SHP77 (cell line): ENCODE results near the gene NEU3.
A peak's percentile ranks its signal among the peaks of the same experiment; 100 is the strongest.
"Not testable (repeated sequence)": the region's sequence is repeated elsewhere in the genome, so short reads cannot be mapped to it uniquely, and the experiment has no call there.

Experiments
- DNase-seq, 2 experiments: peaks; one replicate each; lab custom pipeline; 2025; lab: John Stamatoyannopoulos, UW

The NEU3 gene

DNA sequence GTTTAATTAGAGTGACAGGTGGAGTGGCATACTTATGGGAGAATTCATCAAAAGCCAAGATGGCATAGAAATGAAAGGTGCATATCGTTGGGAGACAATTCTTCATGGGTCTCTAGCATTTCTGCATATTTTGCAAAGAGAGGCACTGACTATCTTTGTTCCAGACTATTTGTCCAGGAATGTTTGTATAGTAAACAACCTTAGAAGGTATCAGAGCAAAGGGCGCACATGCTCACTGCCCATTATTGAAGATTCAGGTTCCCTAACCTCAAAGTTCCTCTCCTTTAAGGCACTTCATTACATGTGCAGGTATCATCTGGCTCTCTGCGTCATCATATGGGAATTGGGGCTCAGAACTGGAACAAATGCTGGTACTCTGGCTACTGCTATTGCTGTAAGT lies 4.7 kb upstream of the NEU3 start:
- no peak for DNase-seq

DNA sequence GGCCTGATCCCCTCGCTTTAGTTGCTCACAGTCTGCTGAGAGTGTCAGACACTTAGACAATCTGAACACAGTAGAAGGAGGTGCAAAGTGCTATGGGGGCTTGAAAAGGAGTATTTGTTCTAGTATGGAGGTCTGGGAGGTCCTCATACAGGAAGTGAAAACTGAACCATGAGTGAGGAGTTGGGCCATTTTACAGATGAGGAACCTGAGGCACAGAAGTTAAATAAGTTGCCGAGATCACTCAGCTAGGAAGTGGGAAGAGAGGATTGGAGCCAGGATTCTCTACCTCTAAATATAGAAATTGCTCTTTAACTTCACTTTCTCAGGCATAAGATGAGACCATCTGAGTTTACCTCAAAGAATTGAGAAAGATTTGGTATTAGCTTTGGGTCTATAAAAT lies 4.0 kb upstream of the NEU3 start:
- no peak for DNase-seq

DNA sequence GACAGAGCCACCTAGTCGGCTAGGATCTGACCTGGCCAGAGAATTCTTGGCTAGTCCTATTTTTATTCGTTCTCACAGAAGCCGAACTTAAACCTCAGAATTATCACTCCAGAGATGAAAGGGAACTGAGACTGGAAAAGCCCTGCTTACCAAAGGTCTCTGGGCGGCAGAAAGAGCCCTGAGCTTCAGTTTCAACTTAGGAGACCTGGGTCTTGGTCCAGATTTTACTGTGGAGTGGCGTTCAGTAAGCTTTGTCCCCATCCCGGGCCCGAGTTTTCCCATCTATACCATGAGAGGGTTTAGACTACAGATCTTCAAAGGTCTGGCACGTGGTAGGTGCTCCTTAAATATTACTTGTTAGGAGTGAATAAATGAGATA lies 516 bp downstream of the NEU3 start:
- no peak for DNase-seq

DNA sequence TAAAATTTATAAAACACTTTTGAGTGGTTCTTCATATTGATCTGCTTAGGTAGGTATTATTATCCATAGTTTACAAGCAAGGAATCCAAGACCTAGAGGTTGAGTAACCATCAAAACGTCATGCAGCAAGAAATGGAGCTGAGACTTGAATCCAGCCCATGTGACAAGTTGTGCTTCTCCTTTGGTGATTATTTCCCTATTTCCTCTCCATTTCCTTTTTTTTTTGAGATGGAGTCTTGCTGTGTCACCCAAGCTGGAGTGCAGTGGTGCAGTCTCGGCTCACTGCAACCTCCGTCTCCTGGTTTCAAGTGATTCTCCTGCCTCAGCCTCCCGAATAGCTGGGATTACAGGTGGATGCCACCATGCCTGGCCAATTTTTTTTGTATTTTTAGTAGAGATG lies 1.4 kb downstream of the NEU3 start:
- DNase-seq: not testable (repeated sequence)

GRCh38 chr11:74990941-74991340 lies 2.2 kb downstream of the NEU3 start:
- DNase-seq: no peak

- no peak for DNase-seq
Measured at GRCh38 chr11:74992852-74993251, 4.1 kb downstream of the NEU3 start.

DNA sequence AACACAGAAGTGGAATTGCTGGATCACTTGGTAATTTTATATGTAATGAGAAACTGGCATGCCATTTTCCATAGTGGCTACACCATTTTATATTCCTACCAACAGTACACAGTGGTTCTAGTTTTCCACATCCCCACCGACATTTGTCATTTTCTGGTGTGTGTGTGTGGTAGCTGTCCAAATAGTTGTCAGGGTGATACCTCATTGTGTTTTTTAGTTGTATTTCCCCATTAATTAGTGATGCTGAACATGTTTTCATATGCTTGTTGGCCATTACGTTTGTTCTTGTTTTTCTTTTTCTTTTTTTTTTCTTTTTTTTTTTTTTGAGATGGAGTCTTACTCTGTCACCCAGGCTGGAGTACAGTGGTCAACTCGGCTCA lies 12.2 kb downstream of the NEU3 start:
- no peak for DNase-seq

DNA sequence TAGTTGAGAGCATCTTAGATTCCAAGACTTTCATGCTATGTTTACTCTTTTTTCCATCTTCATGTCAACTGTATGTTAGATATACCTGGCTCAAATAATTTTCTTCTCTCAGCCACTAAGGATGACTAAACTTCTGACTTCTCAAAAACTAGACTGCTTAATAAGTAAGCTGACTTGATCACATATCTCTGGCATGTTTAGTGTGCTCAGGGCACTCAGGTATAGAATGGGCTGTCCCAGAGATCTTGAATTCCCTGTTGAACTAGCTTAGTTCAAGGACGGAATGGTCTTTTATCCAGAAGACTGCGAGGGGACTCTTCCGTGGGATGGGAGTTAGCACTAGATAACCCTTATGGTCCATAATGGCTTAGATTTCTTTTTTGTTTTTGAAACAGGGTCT lies 13.0 kb downstream of the NEU3 start:
- DNase-seq: no peak

DNA sequence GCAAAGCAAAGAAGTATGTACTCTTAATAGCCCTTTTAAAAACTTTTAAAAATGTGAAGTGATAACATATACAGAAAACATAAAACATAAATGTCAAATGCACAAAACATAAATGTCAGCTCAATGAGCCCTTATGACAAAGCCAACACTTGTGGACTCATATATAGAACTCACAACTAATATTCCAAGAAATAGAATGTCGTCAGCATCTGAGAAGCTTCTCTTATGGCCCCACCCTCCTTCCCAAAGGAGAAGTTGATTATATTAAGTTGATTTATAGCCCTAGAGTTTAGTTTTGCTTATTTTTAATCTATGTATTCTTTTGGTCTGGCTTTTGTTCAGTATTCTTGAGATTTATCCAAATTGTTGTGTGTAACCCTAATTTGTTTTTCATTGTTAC lies 13.8 kb downstream of the NEU3 start:
- no peak for DNase-seq

GRCh38 chr11:75004215-75004614 lies 15.5 kb downstream of the NEU3 start:
- no peak for DNase-seq

DNA sequence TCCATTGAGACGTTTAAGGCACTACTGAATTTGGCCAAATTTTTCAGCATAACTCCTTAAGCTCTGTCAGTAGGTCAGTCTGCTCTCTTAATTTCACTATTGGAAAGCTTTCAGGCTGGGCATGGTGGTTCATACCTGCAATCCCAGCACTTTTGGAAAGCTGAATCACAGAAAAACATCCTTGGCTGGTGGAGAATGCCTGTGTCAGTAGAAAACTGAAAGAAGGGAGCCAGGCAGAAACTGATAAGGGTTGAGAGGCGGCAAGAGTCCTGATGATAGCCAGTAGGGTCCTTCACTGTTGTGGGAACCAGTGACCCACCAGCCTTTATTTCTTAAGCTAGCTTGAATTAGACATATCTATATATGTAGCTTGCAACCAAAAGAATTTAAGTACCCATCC lies 22.6 kb downstream of the NEU3 start:
- DNase-seq: no peak

- no peak for DNase-seq
Measured at GRCh38 chr11:75011872-75012271, 23.1 kb downstream of the NEU3 start.

GRCh38 chr11:75013051-75013450 lies 24.3 kb downstream of the NEU3 start:
- DNase-seq: no peak

- DNase-seq: no peak
Measured at GRCh38 chr11:75014129-75014528, 25.4 kb downstream of the NEU3 start.

DNA sequence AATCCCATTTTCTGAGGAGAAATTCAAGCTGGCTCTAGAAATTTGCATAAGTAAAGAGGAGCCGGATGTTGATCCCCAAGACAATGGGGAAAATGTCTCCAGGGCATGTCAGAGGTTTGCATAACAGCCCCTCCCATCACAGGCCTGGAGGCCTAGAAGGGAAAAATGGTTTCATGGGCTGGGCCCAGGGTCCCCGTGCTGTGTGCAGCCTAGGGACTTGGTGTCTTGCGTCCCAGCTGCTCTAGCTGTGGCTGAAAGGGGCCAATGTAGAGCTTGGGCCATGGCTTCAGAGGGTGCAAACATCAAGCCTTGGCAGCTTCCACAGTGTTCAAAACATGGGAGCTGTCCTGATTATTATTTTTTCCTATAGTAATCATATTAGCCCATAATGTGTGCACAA lies 30.5 kb downstream of the NEU3 start:
- DNase-seq: not testable (repeated sequence)

DNA sequence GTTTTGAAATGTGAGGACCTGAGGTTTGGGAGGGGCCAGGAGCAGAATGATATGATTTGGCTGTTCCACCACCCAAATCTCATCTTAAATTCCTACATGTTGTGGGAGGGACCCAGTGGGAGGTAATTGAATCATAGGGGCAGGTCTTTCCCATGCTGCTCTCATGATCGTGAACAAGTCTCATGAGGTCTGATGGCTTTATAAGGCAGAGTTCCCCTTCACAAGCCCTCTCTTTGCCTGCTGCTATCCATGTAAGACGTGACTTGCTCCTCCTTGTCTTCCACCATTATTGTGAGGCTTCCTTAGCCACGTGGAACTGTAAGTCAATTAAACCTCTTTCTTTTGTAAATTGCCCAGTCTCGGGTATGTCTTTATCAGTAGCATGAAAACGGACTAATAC lies 31.6 kb downstream of the NEU3 start:
- DNase-seq: not testable (repeated sequence)

- no peak for DNase-seq
Measured at GRCh38 chr11:75022296-75022695, 33.6 kb downstream of the NEU3 start.

GRCh38 chr11:75022759-75023396 lies 34.1 kb downstream of the NEU3 start:
- DNase-seq: peak; percentile 77 to 88

DNA sequence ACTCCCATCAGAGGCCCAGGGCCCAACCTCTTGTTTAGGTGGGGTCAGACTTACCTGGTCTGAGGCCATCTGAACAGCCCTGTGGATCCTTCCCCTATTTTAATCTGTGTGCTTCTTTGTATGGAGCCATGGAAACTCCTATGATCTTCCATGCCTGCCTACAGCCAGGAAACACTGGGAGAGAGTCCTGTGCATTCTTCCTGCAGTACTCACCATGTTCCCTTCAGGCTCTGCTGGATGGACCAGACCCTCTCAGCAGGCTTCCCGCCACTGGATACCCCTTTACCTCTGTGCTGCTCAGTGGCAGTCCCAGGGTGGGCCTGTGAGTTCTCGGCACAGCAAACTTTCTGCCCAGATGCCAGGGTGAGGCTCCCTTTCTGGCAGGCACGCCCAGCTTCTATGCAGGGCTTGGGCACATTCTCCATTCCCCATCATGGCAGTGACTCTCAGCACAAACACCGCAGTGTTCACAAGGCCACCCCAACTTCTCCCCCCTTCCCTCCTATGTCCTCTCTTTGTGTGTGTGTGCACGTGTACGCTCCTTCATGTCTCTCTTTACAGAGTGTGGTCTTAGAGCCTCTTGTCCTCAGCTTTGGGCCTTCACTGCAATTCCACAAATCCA lies 34.8 kb downstream of the NEU3 start:
- DNase-seq: no peak

DNA sequence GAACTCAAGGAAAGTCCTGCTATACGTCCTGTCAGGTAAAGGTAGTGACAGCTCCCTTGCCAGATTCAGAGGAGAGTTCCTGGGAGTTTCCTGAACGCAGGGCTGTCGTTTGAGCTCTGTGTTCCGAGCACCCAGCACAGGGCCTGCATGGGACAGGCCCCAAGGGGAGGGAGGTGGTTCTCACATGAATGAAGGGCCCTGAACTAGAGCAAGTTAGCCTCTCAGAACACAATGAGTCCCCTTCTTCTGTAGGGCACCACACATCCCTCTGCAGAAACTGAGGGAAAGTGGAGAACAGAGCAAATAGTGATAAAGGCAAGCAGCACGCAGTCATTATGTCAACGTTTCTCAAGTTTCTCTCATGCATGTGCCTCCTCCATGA lies 35.3 kb downstream of the NEU3 start:
- no peak for DNase-seq

GRCh38 chr11:75024764-75025211 lies 36.1 kb downstream of the NEU3 start:
- DNase-seq: peak in 1 of 2 experiments; percentile 12

DNA sequence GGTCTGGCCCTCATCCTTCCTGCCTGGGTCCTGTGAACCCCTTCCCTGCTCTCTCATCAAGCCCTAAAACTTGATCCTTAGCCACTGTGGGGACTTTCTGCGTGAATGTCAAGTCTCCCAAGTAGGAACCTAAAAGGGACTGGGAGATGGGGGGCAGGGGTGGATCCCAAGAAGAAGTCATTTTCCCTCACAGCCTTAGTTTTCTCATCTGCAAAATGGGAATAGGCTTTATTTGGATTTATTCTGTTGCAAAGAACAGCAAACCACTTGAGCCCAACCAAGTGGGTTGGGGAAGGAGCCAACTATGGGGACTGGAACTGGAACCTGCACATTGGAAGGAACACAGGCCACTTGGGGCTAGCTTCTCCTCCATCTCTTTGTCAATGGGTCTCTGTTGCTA lies 36.8 kb downstream of the NEU3 start:
- no peak for DNase-seq

- no peak for DNase-seq
Measured at GRCh38 chr11:75028321-75028720, 39.6 kb downstream of the NEU3 start.

DNA sequence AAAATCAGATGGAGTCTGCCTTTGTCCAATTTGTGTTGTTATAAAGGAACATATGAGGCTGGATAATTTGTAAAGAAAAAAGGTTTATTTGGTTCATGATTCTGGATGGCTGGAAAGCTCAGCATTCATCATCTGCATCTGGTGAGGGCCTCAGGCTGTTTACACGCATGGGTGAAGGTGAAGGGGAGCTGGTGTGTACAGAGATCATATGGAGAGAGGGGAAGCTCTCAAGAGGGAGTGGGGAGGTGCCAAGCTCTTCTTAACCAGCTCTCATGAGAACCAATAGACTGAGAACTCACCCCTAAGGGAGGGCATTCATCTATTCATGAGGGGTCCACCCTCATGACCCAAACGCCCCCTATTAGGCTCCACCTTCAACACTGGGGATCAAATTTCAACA lies 40.0 kb downstream of the NEU3 start:
- peak in 1 of 2 experiments; percentile 19 for DNase-seq
